GM18505 (cell line): ENCODE results near the gene THUMPD2.

Experiments used
- ATAC-seq: cut with Tn5 transposase; IDR thresholded peaks from one replicate; pipeline ENCODE4 v1.9.1; 2021; ENCODE audit not compliant: unreplicated experiment
- POLR2A ChIP-seq: IDR thresholded peaks from 4 replicates; pipeline ENCODE4 v1.6.1; 2011; ENCODE audit warnings: borderline replicate concordance; ENCODE audit not compliant: insufficient read depth, insufficient read length; ENCODE audit errors: extremely low read depth

Gene THUMPD2

GRCh38 chr2:39715822-39716221 is 63.2 kb downstream of the THUMPD2 start:
- no peak for ATAC-seq
- no peak for TF ChIP-seq POLR2A

GRCh38 chr2:39715095-39715494 is 64.0 kb downstream of the THUMPD2 start:
- ATAC-seq = no peak
- TF ChIP-seq POLR2A = no peak

GRCh38 chr2:39712953-39713352 is 66.1 kb downstream of the THUMPD2 start:
- ATAC-seq = no peak
- no peak for TF ChIP-seq POLR2A

GRCh38 chr2:39710807-39711206 is 68.3 kb downstream of the THUMPD2 start:
- TF ChIP-seq POLR2A = no peak
- ATAC-seq = no peak

DNA sequence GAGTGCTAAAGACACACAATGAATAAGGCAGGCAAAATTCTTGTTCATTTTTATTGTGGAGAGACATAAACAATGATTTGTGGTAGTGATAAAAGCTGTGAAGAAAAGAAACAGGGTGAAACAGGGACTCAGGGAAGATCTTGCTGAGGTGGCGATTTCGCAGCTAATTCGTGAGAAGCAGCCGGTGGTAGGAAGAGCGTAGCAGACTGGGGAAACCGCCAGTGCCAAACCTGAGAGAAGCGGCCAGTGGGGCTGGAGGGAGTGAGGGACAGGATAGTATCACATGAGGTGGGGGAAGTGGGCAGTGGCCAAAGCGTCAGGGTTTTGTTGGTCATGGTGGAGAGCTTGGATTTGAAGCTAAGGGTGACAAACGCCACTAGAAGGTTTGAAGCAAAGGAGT is 71.1 kb downstream of the THUMPD2 start:
- ATAC-seq = no peak
- TF ChIP-seq POLR2A = no peak

DNA sequence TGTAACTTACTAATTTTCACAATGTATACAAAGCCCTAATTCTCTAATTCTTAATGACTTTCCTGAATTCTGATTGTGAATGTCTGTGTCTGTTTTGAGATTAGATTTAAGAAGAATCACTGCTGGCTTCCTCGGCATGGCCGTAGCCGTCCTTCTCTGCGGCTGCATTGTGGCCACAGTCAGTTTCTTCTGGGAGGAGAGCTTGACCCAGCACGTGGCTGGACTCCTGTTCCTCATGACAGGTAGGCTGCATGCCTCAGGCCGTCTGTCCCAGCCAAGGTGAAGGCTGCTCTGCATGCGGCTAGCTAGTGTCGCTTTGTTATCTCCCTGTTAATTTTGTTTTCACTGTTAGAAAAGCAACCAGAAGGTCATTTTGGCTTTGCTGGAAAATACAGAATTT is 72.1 kb downstream of the THUMPD2 start:
- TF ChIP-seq POLR2A = no peak
- no peak for ATAC-seq

- ATAC-seq = no peak
These were observed 72.7 kb downstream of the THUMPD2 start for GRCh38 chr2:39706312-39706711.

DNA sequence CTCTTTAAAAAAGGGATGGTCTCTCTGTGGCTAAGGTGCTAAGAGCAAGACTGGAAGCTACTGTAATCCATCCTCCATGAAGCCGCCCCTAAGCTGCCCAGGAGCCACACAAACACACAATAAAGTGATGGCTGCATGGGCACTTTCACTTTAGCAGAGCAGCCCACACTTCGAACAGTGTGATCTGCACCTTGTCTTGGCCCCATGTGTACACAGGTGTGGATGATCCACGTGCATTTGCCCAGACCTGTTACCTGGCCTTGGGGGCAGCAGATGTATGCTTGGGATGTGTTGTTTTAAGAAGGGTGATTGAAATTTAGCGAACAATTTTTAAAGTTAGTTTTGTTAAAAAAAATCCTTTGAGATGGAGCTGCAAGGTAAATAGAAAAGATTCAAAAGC is 73.4 kb downstream of the THUMPD2 start:
- ATAC-seq = no peak
- TF ChIP-seq POLR2A = no peak

More at GRCh38 chr2:39706312-39706711, 72.7 kb downstream of the THUMPD2 start:
- no peak for TF ChIP-seq POLR2A

GRCh38 chr2:39704540-39704939 is 74.5 kb downstream of the THUMPD2 start:
- no peak for ATAC-seq
- TF ChIP-seq POLR2A = no peak

- no peak for ATAC-seq
These were observed 75.7 kb downstream of the THUMPD2 start for GRCh38 chr2:39703181-39703872.

GRCh38 chr2:39701137-39701536 is 77.9 kb downstream of the THUMPD2 start:
- ATAC-seq = no peak
- TF ChIP-seq POLR2A = no peak

More at GRCh38 chr2:39703181-39703872, 75.7 kb downstream of the THUMPD2 start:
- TF ChIP-seq POLR2A = no peak

DNA sequence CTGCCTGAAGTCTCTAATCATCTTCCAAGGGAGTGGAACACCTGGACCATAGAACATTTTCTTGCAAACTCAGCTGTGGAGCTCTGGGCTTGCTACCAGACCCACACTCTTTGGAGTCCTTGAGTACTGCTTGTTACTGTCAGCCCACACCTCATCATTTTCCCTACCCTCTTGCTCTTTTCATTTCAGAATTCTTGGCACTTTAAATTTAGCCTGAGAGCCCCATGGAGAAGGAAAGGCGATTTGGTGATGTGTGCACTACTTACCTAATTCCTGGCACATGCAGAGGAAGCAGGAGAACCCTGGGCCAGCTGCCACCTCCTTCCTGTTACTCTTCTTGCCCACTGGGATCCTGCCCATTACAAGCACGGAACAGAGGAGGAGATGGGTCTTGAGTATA is 81.6 kb downstream of the THUMPD2 start:
- TF ChIP-seq POLR2A = no peak
- no peak for ATAC-seq

GRCh38 chr2:39696838-39697237 is 82.2 kb downstream of the THUMPD2 start:
- TF ChIP-seq POLR2A = no peak
- ATAC-seq = no peak

DNA sequence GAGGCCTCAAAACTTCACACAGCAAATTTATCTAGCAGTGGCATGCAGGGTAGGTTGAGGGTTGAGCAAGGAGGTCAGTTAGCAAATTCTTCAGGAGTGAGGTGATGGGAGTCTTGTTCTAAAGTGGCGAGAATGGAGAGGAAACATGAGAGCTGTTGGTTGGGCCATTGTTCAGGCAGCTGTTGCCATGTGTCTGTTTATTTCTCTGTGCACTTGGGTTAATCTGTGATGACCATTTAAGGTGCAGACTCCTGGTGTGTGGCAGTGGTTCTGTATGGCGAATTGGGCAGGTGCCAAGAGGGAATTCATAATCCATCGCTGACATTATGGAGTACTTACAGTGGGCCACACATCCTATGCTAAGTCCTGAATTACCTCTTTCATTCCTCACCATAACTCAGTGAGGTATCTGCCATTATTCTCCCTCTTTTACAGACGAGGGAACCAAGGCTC is 82.9 kb downstream of the THUMPD2 start:
- TF ChIP-seq POLR2A = no peak
- ATAC-seq = no peak

DNA sequence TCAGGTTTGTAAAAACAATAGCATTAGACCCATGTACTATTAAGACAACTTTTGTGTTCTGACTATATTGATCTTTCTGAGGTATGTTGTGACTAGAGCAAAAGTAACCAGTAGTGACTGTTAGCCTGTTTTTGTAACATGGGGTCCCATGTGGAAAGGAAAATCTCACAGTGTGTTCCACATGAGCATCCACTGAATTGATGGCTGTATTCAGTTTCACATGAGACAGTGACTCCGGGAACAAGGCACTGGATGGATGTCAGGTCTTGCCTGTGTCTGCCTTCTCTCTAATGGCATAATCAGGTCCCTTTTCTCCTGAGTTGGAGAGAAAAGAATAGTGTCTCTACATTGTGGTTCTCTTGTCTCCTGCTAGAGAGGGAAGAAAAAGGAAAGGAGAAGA is 85.8 kb downstream of the THUMPD2 start:
- no peak for TF ChIP-seq POLR2A
- ATAC-seq = no peak

DNA sequence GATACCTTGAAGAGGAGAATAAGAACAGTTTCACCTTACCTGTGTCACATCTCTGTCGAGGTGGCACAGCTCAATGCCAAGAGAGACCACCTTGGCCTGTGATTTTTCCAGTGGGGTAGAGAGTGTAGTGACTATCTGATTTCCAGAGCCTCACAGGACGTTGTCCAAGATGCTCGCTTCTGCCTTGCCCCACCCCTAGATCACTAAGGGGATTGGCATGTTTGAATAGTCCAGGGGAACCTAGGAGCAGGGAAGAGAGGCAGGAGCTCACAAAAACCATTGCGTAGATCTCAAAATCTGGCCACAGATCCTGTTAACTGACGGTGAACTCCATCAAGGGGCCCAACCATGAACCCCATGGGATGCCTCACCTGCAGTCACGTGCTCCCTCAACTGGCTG is 89.2 kb downstream of the THUMPD2 start:
- TF ChIP-seq POLR2A = no peak
- ATAC-seq = no peak
